HG02938 (cell line): ENCODE measurements around the gene MRPS16.
"Not testable (repeated sequence)": the region's sequence is repeated elsewhere in the genome, so short reads cannot be mapped to it uniquely, and the experiment has no call there.

Experiments
- ATAC-seq: cut with Tn5 transposase; IDR thresholded peaks from one replicate; pipeline ENCODE4 v1.9.1; 2021; ENCODE audit warnings: mild to moderate bottlenecking, moderate library complexity; ENCODE audit not compliant: unreplicated experiment

MRPS16 gene

GRCh38 chr10:73252445-73253224, at the start of gene MRPS16:
Gene MRPS16, minus strand, starts transcription at chr10:73252644. Its CDS starts 162 bp downstream, at chr10:73252482.
- ATAC-seq: peak; percentile 80

- no peak for ATAC-seq
These were observed 44.5 kb upstream of the MRPS16 start for GRCh38 chr10:73296946-73297345.

GRCh38 chr10:73293461-73293860, 41.0 kb upstream of the MRPS16 start:
- no peak for ATAC-seq

GRCh38 chr10:73289958-73290357, 37.5 kb upstream of the MRPS16 start:
- no peak for ATAC-seq

GRCh38 chr10:73287441-73287840, 35.0 kb upstream of the MRPS16 start:
- ATAC-seq: no peak

- no peak for ATAC-seq
These were observed 28.7 kb upstream of the MRPS16 start for GRCh38 chr10:73281097-73281496.

GRCh38 chr10:73264423-73264822, 12.0 kb upstream of the MRPS16 start:
- ATAC-seq: no peak

GRCh38 chr10:73263693-73264347, 11.4 kb upstream of the MRPS16 start:
- no peak for ATAC-seq

GRCh38 chr10:73262880-73263555, 10.6 kb upstream of the MRPS16 start:
- ATAC-seq: no peak

GRCh38 chr10:73262105-73262730, 9.8 kb upstream of the MRPS16 start:
- ATAC-seq: no peak

- ATAC-seq: no peak
These were observed 9.0 kb upstream of the MRPS16 start for GRCh38 chr10:73261362-73261995.

GRCh38 chr10:73258612-73259011, 6.2 kb upstream of the MRPS16 start:
- ATAC-seq: not testable (repeated sequence)

- ATAC-seq: no peak
These were observed 746 bp upstream of the MRPS16 start for GRCh38 chr10:73253225-73253555.

- ATAC-seq: no peak
These were observed 580 bp downstream of the MRPS16 start for GRCh38 chr10:73251683-73252444.

- no peak for ATAC-seq
These were observed 4.2 kb downstream of the MRPS16 start for GRCh38 chr10:73248259-73248724.

- ATAC-seq: no peak
These were observed 4.8 kb downstream of the MRPS16 start for GRCh38 chr10:73247509-73248258.

- peak; percentile 76 for ATAC-seq
These were observed 5.6 kb downstream of the MRPS16 start, which contains the start of gene DNAJC9 for GRCh38 chr10:73246646-73247508. Gene DNAJC9, minus strand, starts transcription at chr10:73247255. Its CDS starts 66 bp downstream, at chr10:73247189.

- ATAC-seq: no peak
These were observed 6.2 kb downstream of the MRPS16 start for GRCh38 chr10:73246322-73246645.
